Liver (tissue), 9 donors: ENCODE data around the gene LMTK3. TPM values are rescaled to one million over a fixed set of nuclear protein-coding genes. Genes with fewer than 3 reads are reported as not detected.

Experiments
- DNase-seq: peaks from one replicate; pipeline ENCODE4 v3.0.0-alpha.2; 2017; ENCODE audit warnings: low spot score
- H3K27ac ChIP-seq, 2 donors: one replicate each; pipeline ENCODE4 v1.7.0; 2013; ENCODE audit warnings: inconsistent platforms in 2 of 2, low read length in 2 of 2, control low read depth in 1 of 2, low read depth in 1 of 2, mild to moderate bottlenecking in 1 of 2
- H3K27me3 ChIP-seq, 4 donors: one replicate each; pipeline versions ENCODE4 v1.6.1 to v1.7.0; 2013; ENCODE audit warnings: low read length in 3 of 4, inconsistent platforms in 1 of 4, mild to moderate bottlenecking in 1 of 4, moderate library complexity in 1 of 4; ENCODE audit not compliant: control insufficient read depth in 4 of 4, insufficient read depth in 4 of 4
- H3K36me3 ChIP-seq, 4 donors: one replicate each; pipeline versions ENCODE4 v1.6.1 to v1.7.0; 2013; ENCODE audit warnings: low read length in 3 of 4, mild to moderate bottlenecking in 3 of 4, low read depth in 1 of 4, moderate library complexity in 1 of 4; ENCODE audit not compliant: control insufficient read depth in 4 of 4, insufficient read depth in 3 of 4
- H3K4me1 ChIP-seq, 4 donors: one replicate each; pipeline versions ENCODE4 v1.6.1 to v1.7.0; 2013; ENCODE audit warnings: low read length in 3 of 4, mild to moderate bottlenecking in 3 of 4, moderate library complexity in 1 of 4; ENCODE audit not compliant: control insufficient read depth in 4 of 4, insufficient read depth in 4 of 4
- H3K4me3 ChIP-seq, 3 donors: one replicate each; pipeline versions ENCODE4 v1.6.1 to v1.7.0; 2013; ENCODE audit warnings: low read length in 3 of 3, control low read depth in 1 of 3, low read depth in 1 of 3, mild to moderate bottlenecking in 1 of 3
- H3K9ac ChIP-seq, 2 donors: one replicate each; pipeline ENCODE4 v1.7.0; 2013; ENCODE audit warnings: low read length in 2 of 2, mild to moderate bottlenecking in 2 of 2, moderate library complexity in 2 of 2, control low read depth in 1 of 2, low read depth in 1 of 2
- H3K9me3 ChIP-seq, 4 donors: one replicate each; pipeline versions ENCODE4 v1.6.1 to v1.7.0; 2013; ENCODE audit warnings: low read length in 3 of 4; ENCODE audit not compliant: control insufficient read depth in 4 of 4
- EGR1 ChIP-seq, 2 donors: IDR thresholded peaks; 2 replicates each; pipeline ENCODE4 v1.6.1; 2016 to 2018; ENCODE audit warnings: antibody characterized with exemption in 2 of 2, low read depth in 2 of 2
- FOXA1 ChIP-seq: IDR thresholded peaks from 2 replicates; pipeline ENCODE4 v1.6.1; 2016; ENCODE audit warnings: antibody characterized with exemption
- GABPA ChIP-seq, 2 donors: IDR thresholded peaks in 1 of 2; conservative IDR thresholded peaks in 1 of 2; 2 replicates each; pipeline ENCODE4 v1.6.1; 2016; ENCODE audit warnings: antibody characterized with exemption in 2 of 2, mild to moderate bottlenecking in 1 of 2, moderate library complexity in 1 of 2
- HNF4G ChIP-seq: IDR thresholded peaks from 2 replicates; pipeline ENCODE4 v1.6.1; 2016; ENCODE audit warnings: antibody characterized with exemption
- JUND ChIP-seq, 2 donors: IDR thresholded peaks; 2 replicates each; pipeline ENCODE4 v1.6.1; 2016; ENCODE audit warnings: antibody characterized with exemption in 2 of 2
- RAD21 ChIP-seq, 2 donors: IDR thresholded peaks; 2 replicates each; pipeline ENCODE4 v1.6.1; 2016; ENCODE audit warnings: antibody characterized with exemption in 2 of 2, mild to moderate bottlenecking in 2 of 2
- REST ChIP-seq: IDR thresholded peaks from 2 replicates; pipeline ENCODE4 v1.6.1; 2016; ENCODE audit warnings: antibody characterized with exemption, mild to moderate bottlenecking
- RXRA ChIP-seq, 2 donors: IDR thresholded peaks; 2 replicates each; pipeline ENCODE4 v1.6.1; 2017 to 2018; ENCODE audit warnings: antibody characterized with exemption in 2 of 2, mild to moderate bottlenecking in 1 of 2
- SP1 ChIP-seq: IDR thresholded peaks from 2 replicates; pipeline ENCODE4 v1.6.1; 2018; ENCODE audit warnings: antibody characterized with exemption, mild to moderate bottlenecking
- TAF1 ChIP-seq: conservative IDR thresholded peaks from 2 replicates; pipeline ENCODE4 v1.6.1; 2016; ENCODE audit warnings: antibody characterized with exemption, mild to moderate bottlenecking
- YY1 ChIP-seq: IDR thresholded peaks from 2 replicates; pipeline ENCODE4 v1.6.1; 2016; ENCODE audit warnings: antibody characterized with exemption, mild to moderate bottlenecking
- ZBTB33 ChIP-seq: IDR thresholded peaks from 2 replicates; pipeline ENCODE4 v1.6.1; 2016; ENCODE audit warnings: antibody characterized with exemption
- WGBS: extraction: QIAGEN DNeasy Blood & Tissue Kit; methylation state at CpG from one replicate; pipeline ENCODE4 v1.1.7; 2013; 5-methylcytosine and 5-hydroxymethylcytosine counted together
- polyA plus RNA-seq, 2 donors: library from polyadenylated mRNA; stranded (reverse) in 1 of 2; unstranded in 1 of 2; fragments of 200-250 nt in 1 of 2; fragments of >200 nt in 1 of 2; fragmentation: Nextera tagmentation in 1 of 2; extraction: Ambion mirVana in 1 of 2; gene quantifications; one replicate each; pipeline versions ENCODE4 v1.2.1 to v1.2.3, GENCODE V29; 2013 to 2015
- total RNA-seq, 2 donors: library from RNA; depleted of rRNA; stranded (reverse); fragments of >200 nt; gene quantifications; one replicate each; pipeline ENCODE4 v1.2.3, GENCODE V29; 2014
- donor health status: healthy.
- donor health status: healthy.
- donor health status: healthy.
- donor health status: healthy.
- donor health status: healthy.

Gene LMTK3
- total and polyA plus RNA-seq, 4 donors = 0.08 TPM; not detected in 2

GRCh38 chr19:48475369-48476068, 36.1 kb downstream of the LMTK3 start:
- peaks cover 0 to 23% (median 11%) of the 10 kb centered on the region in 4 donors for H3K4me1 ChIP-seq
- 93% methylated on average over 17 of the region's 17 CpGs for WGBS
- H3K27ac ChIP-seq = no peak overlapping the region
- no peak overlapping the region for H3K4me3 ChIP-seq
- peaks cover 18 to 52% (median 23%) of the 10 kb centered on the region in 4 donors for H3K36me3 ChIP-seq
- TF ChIP-seq JUND (IDR thresholded peaks at IDR 0.05) (no peak), YY1 (no peak), GABPA (IDR thresholded peaks at IDR 0.05 in 1 of 2, conservative IDR thresholded peaks at IDR 0.05 in 1 of 2) (no peak), SP1 (no peak), ZBTB33 (no peak), TAF1 (no peak)
- no peak overlapping the region for H3K9ac ChIP-seq
- H3K9me3 ChIP-seq = no peaks in the 10 kb centered on the region
- no peak for DNase-seq
- no peaks in the 10 kb centered on the region for H3K27me3 ChIP-seq

- TF ChIP-seq FOXA1 (no peak), YY1 (no peak)
- Histone ChIP-seq H3K9me3 (no peaks in the 10 kb centered on the region), H3K4me3 (no peak overlapping the region), H3K27ac (no peak overlapping the region), H3K4me1 (peaks cover 4 to 24% (median 15%) of the 10 kb centered on the region in 4 donors), H3K9ac (no peak overlapping the region), H3K36me3 (peaks cover 18 to 52% (median 23%) of the 10 kb centered on the region in 4 donors), H3K27me3 (no peaks in the 10 kb centered on the region)
- DNase-seq = no peak
- 94% methylated on average over 16 of the region's 16 CpGs for WGBS
Measured at GRCh38 chr19:48474084-48474592, 37.5 kb downstream of the LMTK3 start.

GRCh38 chr19:48473161-48473966, 38.3 kb downstream of the LMTK3 start:
- WGBS = 80% methylated on average over 14 of the region's 14 CpGs
- H3K27ac ChIP-seq = no peak overlapping the region
- H3K4me3 ChIP-seq = no peak overlapping the region
- no peak for DNase-seq
- H3K9me3 ChIP-seq = no peaks in the 10 kb centered on the region
- no peak overlapping the region for H3K9ac ChIP-seq
- TF ChIP-seq RXRA (IDR thresholded peaks at IDR 0.05) (peak; percentile 27 to 58), EGR1 (IDR thresholded peaks at IDR 0.05; ENCODE audit: low read depth in 2 of 2) (no peak)
- no peaks in the 10 kb centered on the region for H3K27me3 ChIP-seq
- H3K4me1 ChIP-seq = peaks cover 4 to 24% (median 18%) of the 10 kb centered on the region in 4 donors
- H3K36me3 ChIP-seq = peaks cover 18 to 51% (median 23%) of the 10 kb centered on the region in 4 donors

- Histone ChIP-seq H3K36me3 (peaks cover 12 to 40% (median 23%) of the 10 kb centered on the region in 4 donors), H3K27ac (no peak overlapping the region), H3K9ac (no peak overlapping the region), H3K4me3 (no peak overlapping the region), H3K9me3 (no peaks in the 10 kb centered on the region), H3K4me1 (peaks cover 4 to 26% (median 19%) of the 10 kb centered on the region in 4 donors), H3K27me3 (no peaks in the 10 kb centered on the region)
- 94% methylated on average over 4 of the region's 4 CpGs for WGBS
- no peak for DNase-seq
- TF ChIP-seq REST = no peak
- TF ChIP-seq RAD21 (IDR thresholded peaks at IDR 0.05) = no peak
- no peak for TF ChIP-seq ZBTB33
- TF ChIP-seq RXRA (IDR thresholded peaks at IDR 0.05) = no peak
- TF ChIP-seq EGR1 (IDR thresholded peaks at IDR 0.05; ENCODE audit: low read depth in 2 of 2) = no peak
- no peak for TF ChIP-seq SP1
- TF ChIP-seq HNF4G = no peak
- TF ChIP-seq YY1 = no peak
- TF ChIP-seq GABPA (IDR thresholded peaks at IDR 0.05 in 1 of 2, conservative IDR thresholded peaks at IDR 0.05 in 1 of 2) = no peak
Measured at GRCh38 chr19:48471836-48472235, 39.8 kb downstream of the LMTK3 start.
